ENCODE data around the gene NUCKS1. TPM values are rescaled to one million over a fixed set of nuclear protein-coding genes. Genes with fewer than 3 reads are reported as not detected.

NUCKS1 gene
- total and polyA plus RNA-seq, 10 of the 15 experiments (the other 5 are each of a cell fraction or from before 2014, with no cell fraction given) = 40.5 to 135 (median 55.5) TPM

DNA sequence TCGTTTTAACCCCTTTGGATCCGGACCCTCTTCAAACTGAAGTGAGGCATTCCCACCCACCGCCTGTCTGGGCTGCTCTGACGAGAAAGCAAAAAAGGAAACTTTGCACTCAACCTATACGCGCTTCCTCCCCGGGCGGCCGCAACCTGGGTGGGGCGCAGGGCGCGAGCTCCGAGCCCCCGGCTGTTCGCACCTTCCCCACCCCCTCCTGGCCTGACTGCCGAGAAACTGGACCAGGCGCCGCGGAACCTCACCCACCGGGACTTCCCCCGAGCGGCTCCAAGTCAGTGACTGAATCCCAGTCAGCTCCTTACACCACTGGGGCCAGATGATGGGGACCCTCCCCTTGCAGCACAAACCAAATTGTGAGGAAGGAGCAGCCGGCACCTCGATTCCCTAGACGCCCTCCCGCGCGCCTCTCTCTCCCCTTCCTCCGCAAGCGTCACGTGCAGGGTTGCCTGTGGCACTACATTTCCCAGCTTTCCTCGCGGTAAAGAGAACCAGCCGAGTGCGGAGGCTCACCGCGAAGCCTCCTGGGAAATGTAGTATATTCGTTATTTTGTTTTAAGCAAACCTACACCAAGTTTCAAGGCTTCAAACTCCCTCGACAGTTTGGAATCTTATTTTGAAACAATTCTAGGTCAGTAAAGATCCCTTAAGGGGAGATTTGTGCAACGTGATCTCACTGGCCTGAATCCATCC, 25.2 kb upstream of the NUCKS1 start, which contains the start of gene RAB29 (continued):
- TF ChIP-seq, protein P1, sequence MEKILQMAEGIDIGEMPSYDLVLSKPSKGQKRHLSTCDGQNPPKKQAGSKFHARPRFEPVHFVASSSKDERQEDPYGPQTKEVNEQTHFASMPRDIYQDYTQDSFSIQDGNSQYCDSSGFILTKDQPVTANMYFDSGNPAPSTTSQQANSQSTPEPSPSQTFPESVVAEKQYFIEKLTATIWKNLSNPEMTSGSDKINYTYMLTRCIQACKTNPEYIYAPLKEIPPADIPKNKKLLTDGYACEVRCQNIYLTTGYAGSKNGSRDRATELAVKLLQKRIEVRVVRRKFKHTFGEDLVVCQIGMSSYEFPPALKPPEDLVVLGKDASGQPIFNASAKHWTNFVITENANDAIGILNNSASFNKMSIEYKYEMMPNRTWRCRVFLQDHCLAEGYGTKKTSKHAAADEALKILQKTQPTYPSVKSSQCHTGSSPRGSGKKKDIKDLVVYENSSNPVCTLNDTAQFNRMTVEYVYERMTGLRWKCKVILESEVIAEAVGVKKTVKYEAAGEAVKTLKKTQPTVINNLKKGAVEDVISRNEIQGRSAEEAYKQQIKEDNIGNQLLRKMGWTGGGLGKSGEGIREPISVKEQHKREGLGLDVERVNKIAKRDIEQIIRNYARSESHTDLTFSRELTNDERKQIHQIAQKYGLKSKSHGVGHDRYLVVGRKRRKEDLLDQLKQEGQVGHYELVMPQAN (conservative IDR thresholded peaks at IDR 0.05) = peak; percentile 69
- TF ChIP-seq CBX3 (IDR thresholded peaks at IDR 0.05; ENCODE audit: borderline replicate concordance, low read depth) (no peak), WRNIP1 (IDR thresholded peaks at IDR 0.05; ENCODE audit: borderline replicate concordance, low read depth, low read length) (no peak), ETV6 (conservative IDR thresholded peaks at IDR 0.05 in 1 of 2, IDR thresholded peaks at IDR 0.05 in 1 of 2; ENCODE audit: borderline replicate concordance in 1 of 2, low read depth in 1 of 2) (peak in 1 of 2 experiments; percentile 35; a peak in 1 of 4 replicates), EZH2 (IDR thresholded peaks at IDR 0.05; ENCODE audit: borderline replicate concordance, control insufficient read depth, low read depth, low read length) (no peak), CHD2 (IDR thresholded peaks at IDR 0.05; ENCODE audit: borderline replicate concordance, low read depth, low read length) (peak; percentile 79; the same call in 1 of the 2 replicates), CBX5 (IDR thresholded peaks at IDR 0.05; ENCODE audit: low read depth) (no peak), MYB (IDR thresholded peaks at IDR 0.05; ENCODE audit: borderline replicate concordance, low read depth, low read length) (no peak), YY1 (IDR thresholded peaks at IDR 0.05; ENCODE audit: low read depth, low read length) (no peak), ZNF24 (IDR thresholded peaks at IDR 0.05) (no peak), BHLHE40 (IDR thresholded peaks at IDR 0.05; ENCODE audit: borderline replicate concordance in 1 of 2, low read depth in 2 of 2, low read length in 1 of 2) (peak; percentile 99), NFIC (IDR thresholded peaks at IDR 0.05; ENCODE audit: low read depth, low read length) (no peak; the same call in 1 of the 2 replicates), ZSCAN29 (IDR thresholded peaks at IDR 0.05) (no peak), NR2C2 (IDR thresholded peaks at IDR 0.05; ENCODE audit: borderline replicate concordance, control insufficient read depth, insufficient read length, low read depth) (no peak), POLR2AphosphoS5 (IDR thresholded peaks at IDR 0.05; ENCODE audit: low read length) (peak; percentile 70; the same call in 1 of the 2 replicates)
- TF ChIP-seq, protein P2, sequence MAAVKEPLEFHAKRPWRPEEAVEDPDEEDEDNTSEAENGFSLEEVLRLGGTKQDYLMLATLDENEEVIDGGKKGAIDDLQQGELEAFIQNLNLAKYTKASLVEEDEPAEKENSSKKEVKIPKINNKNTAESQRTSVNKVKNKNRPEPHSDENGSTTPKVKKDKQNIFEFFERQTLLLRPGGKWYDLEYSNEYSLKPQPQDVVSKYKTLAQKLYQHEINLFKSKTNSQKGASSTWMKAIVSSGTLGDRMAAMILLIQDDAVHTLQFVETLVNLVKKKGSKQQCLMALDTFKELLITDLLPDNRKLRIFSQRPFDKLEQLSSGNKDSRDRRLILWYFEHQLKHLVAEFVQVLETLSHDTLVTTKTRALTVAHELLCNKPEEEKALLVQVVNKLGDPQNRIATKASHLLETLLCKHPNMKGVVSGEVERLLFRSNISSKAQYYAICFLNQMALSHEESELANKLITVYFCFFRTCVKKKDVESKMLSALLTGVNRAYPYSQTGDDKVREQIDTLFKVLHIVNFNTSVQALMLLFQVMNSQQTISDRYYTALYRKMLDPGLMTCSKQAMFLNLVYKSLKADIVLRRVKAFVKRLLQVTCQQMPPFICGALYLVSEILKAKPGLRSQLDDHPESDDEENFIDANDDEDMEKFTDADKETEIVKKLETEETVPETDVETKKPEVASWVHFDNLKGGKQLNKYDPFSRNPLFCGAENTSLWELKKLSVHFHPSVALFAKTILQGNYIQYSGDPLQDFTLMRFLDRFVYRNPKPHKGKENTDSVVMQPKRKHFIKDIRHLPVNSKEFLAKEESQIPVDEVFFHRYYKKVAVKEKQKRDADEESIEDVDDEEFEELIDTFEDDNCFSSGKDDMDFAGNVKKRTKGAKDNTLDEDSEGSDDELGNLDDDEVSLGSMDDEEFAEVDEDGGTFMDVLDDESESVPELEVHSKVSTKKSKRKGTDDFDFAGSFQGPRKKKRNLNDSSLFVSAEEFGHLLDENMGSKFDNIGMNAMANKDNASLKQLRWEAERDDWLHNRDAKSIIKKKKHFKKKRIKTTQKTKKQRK (IDR thresholded peaks at IDR 0.05; ENCODE audit: low read depth, low read length) = peak; percentile 26; the same call in 1 of the 2 replicates
- TF ChIP-seq, protein P3, sequence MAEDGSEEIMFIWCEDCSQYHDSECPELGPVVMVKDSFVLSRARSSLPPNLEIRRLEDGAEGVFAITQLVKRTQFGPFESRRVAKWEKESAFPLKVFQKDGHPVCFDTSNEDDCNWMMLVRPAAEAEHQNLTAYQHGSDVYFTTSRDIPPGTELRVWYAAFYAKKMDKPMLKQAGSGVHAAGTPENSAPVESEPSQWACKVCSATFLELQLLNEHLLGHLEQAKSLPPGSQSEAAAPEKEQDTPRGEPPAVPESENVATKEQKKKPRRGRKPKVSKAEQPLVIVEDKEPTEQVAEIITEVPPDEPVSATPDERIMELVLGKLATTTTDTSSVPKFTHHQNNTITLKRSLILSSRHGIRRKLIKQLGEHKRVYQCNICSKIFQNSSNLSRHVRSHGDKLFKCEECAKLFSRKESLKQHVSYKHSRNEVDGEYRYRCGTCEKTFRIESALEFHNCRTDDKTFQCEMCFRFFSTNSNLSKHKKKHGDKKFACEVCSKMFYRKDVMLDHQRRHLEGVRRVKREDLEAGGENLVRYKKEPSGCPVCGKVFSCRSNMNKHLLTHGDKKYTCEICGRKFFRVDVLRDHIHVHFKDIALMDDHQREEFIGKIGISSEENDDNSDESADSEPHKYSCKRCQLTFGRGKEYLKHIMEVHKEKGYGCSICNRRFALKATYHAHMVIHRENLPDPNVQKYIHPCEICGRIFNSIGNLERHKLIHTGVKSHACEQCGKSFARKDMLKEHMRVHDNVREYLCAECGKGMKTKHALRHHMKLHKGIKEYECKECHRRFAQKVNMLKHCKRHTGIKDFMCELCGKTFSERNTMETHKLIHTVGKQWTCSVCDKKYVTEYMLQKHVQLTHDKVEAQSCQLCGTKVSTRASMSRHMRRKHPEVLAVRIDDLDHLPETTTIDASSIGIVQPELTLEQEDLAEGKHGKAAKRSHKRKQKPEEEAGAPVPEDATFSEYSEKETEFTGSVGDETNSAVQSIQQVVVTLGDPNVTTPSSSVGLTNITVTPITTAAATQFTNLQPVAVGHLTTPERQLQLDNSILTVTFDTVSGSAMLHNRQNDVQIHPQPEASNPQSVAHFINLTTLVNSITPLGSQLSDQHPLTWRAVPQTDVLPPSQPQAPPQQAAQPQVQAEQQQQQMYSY (CRISPR knock-in tag; IDR thresholded peaks at IDR 0.05) = no peak

Data from GM12878 (cell line).